SU-DHL-6 (cell line): Measurements from ENCODE around the gene KIN.

Experiments used
- H2AFZ ChIP-seq: fragments of 200-600 bp; sonication (generic); 2 replicates; pipeline ENCODE4 v1.6.1; 2014; ENCODE audit warnings: low read depth, mild to moderate bottlenecking, moderate library complexity, mixed read lengths, antibody characterized with exemption, low read length; ENCODE audit not compliant: severe bottlenecking
- H3F3A ChIP-seq: fragments of 200-600 bp; shearing (Covaris generic); 2 replicates; pipeline ENCODE4 v1.6.0; 2016; ENCODE audit warnings: antibody characterized with exemption, mild to moderate bottlenecking; ENCODE audit not compliant: insufficient read depth
- H3K27ac ChIP-seq: fragments of 200-600 bp; sonication (generic); 2 replicates; pipeline ENCODE4 v1.5.1; 2016; ENCODE audit warnings: low read depth, mild to moderate bottlenecking, low read length, moderate library complexity, mixed read lengths
- H3K27me3 ChIP-seq: fragments of 200-600 bp; sonication (generic), shearing (Covaris generic); 2 replicates; pipeline ENCODE4 v1.6.0; 2014; ENCODE audit warnings: mild to moderate bottlenecking, low read length
- H3K36me3 ChIP-seq: fragments of 200-600 bp; sonication (generic); 2 replicates; pipeline ENCODE4 v1.6.1; 2014; ENCODE audit warnings: mild to moderate bottlenecking, low read length, mixed read lengths
- H3K4me2 ChIP-seq: fragments of 300-600, 200-600 bp; shearing (Covaris generic), sonication (generic); 2 replicates; pipeline ENCODE4 v1.6.0; 2014; ENCODE audit warnings: low read length, low read depth, mild to moderate bottlenecking; ENCODE audit not compliant: poor library complexity, severe bottlenecking
- H3K4me3 ChIP-seq: fragments of 200-600 bp; sonication (generic); 2 replicates; pipeline ENCODE4 v1.5.1; 2014; ENCODE audit warnings: antibody characterized with exemption, low read length, mild to moderate bottlenecking, mixed read lengths; ENCODE audit not compliant: insufficient read depth, poor library complexity, severe bottlenecking
- H3K79me2 ChIP-seq: fragments of 200-600 bp; sonication (generic); 2 replicates; pipeline ENCODE4 v1.6.1; 2014; ENCODE audit warnings: mild to moderate bottlenecking, low read length, moderate library complexity; ENCODE audit not compliant: insufficient read depth
- H3K9ac ChIP-seq: fragments of 200-600 bp; sonication (generic); 2 replicates; pipeline ENCODE4 v1.7.0; 2014; ENCODE audit warnings: mild to moderate bottlenecking, low read length
- H3K9me2 ChIP-seq: fragments of 200-600 bp; sonication (generic); replicated peaks from 2 replicates; pipeline ENCODE4 v1.6.1; 2014; ENCODE audit warnings: low read length; ENCODE audit not compliant: insufficient read depth
- H3K9me3 ChIP-seq: fragments of 200-600 bp; sonication (generic); 2 replicates; pipeline ENCODE4 v1.6.1; 2014; ENCODE audit warnings: low read length, mixed read lengths; ENCODE audit not compliant: insufficient read depth
- H4K20me1 ChIP-seq: fragments of 200-600 bp; sonication (generic); 2 replicates; pipeline ENCODE4 v1.6.1; 2014; ENCODE audit warnings: low read depth, mild to moderate bottlenecking, antibody characterized with exemption, low read length, moderate library complexity, mixed read lengths
- CTCF ChIP-seq: fragments of 200-600 bp; sonication (generic); IDR thresholded peaks from one replicate; pipeline ENCODE4 v1.5.1; 2017; ENCODE audit warnings: antibody characterized with exemption, mild to moderate bottlenecking, low read length, moderate library complexity; ENCODE audit not compliant: insufficient read depth, poor library complexity, severe bottlenecking
- EZH2phosphoT487 ChIP-seq: fragments of 200-600 bp; sonication (generic), shearing (Covaris generic); conservative IDR thresholded peaks from 2 replicates; pipeline ENCODE4 v1.6.1; 2018; ENCODE audit warnings: mild to moderate bottlenecking, antibody characterized with exemption, low read length, moderate library complexity, mixed read lengths

KIN gene

GRCh38 chr10:7787857-7788638 is at the start of gene KIN, which contains the start of gene ATP5F1C:
KIN (minus strand) TSS chr10:7787993; CDS start chr10:7787933, 60 bp downstream.
ATP5F1C (plus strand) TSS chr10:7788177; CDS start chr10:7788208, 31 bp downstream.
- H3K9ac ChIP-seq = peak within 1 kb of the TSS; percentile 91
- no peaks in the 10 kb centered on the region for H3K36me3 ChIP-seq
- H2AFZ ChIP-seq = peak within 1 kb of the TSS; percentile 76
- H3K9me2 ChIP-seq = no peaks in the 10 kb centered on the region
- TF ChIP-seq CTCF (no peak), EZH2phosphoT487 (no peak)
- H3K27me3 ChIP-seq = no peaks in the 10 kb centered on the region
- H4K20me1 ChIP-seq = peaks cover 17% of the 10 kb centered on the region
- peaks cover 99% of the 10 kb centered on the region for H3K79me2 ChIP-seq
- H3K27ac ChIP-seq = peak within 1 kb of the TSS; percentile 28
- no peaks in the 10 kb centered on the region for H3K9me3 ChIP-seq
- peak within 1 kb of the TSS; percentile 72 for H3K4me3 ChIP-seq
- peak within 1 kb of the TSS; percentile 96 for H3K4me2 ChIP-seq
- H3F3A ChIP-seq = no peaks in the 10 kb centered on the region

GRCh38 chr10:7836571-7836970 is 48.8 kb upstream of the KIN start:
- TF ChIP-seq EZH2phosphoT487 (no peak), CTCF (no peak)
- H3K27ac ChIP-seq = no peak overlapping the region
- no peak overlapping the region for H2AFZ ChIP-seq
- H4K20me1 ChIP-seq = no peaks in the 10 kb centered on the region
- no peaks in the 10 kb centered on the region for H3F3A ChIP-seq
- H3K9ac ChIP-seq = no peak overlapping the region
- no peak overlapping the region for H3K4me3 ChIP-seq
- H3K9me3 ChIP-seq = no peaks in the 10 kb centered on the region
- no peaks in the 10 kb centered on the region for H3K9me2 ChIP-seq
- no peaks in the 10 kb centered on the region for H3K27me3 ChIP-seq
- H3K36me3 ChIP-seq = no peaks in the 10 kb centered on the region
- H3K4me2 ChIP-seq = no peak overlapping the region
- peaks cover 48% of the 10 kb centered on the region for H3K79me2 ChIP-seq

GRCh38 chr10:7834262-7834661 is 46.5 kb upstream of the KIN start:
- no peak overlapping the region for H3K4me3 ChIP-seq

More at GRCh38 chr10:7834262-7834661, 46.5 kb upstream of the KIN start:
- Histone ChIP-seq H3K9me3 (no peaks in the 10 kb centered on the region), H3K27ac (no peak overlapping the region), H3K9ac (no peak overlapping the region), H3K27me3 (no peaks in the 10 kb centered on the region), H3K4me2 (no peak overlapping the region), H4K20me1 (no peaks in the 10 kb centered on the region), H3K79me2 (peaks cover 38% of the 10 kb centered on the region), H3K9me2 (no peaks in the 10 kb centered on the region), H3K36me3 (no peaks in the 10 kb centered on the region), H2AFZ (no peak overlapping the region), H3F3A (no peaks in the 10 kb centered on the region)
- no peak for TF ChIP-seq EZH2phosphoT487
- TF ChIP-seq CTCF = no peak
